Measurements from ENCODE around the gene FMNL2.

GRCh38 chr2:152496371-152496770, 161.4 kb downstream of the FMNL2 start:
- TF ChIP-seq ATF3 (IDR thresholded peaks at IDR 0.05) (no peak), CTCF (IDR thresholded peaks at IDR 0.05; ENCODE audit: low read depth, low read length, missing input control) (no peak), GABPA (IDR thresholded peaks at IDR 0.05 in 1 of 2, conservative IDR thresholded peaks at IDR 0.05 in 1 of 2) (no peak), MAX (IDR thresholded peaks at IDR 0.05) (no peak), HNF4G (IDR thresholded peaks at IDR 0.05) (no peak), TAF1 (conservative IDR thresholded peaks at IDR 0.05) (no peak)
